H1 (cell line): ENCODE results near the gene LRRFIP1. TPM values are rescaled to one million over a fixed set of nuclear protein-coding genes. Genes with fewer than 3 reads are reported as not detected.

ENCODE experiments used
- CTCF ChIA-PET: fragments of 300-600 bp; sonication (Branson Sonifier 250); formaldehyde crosslinking; loops from one replicate; lab custom pipeline; 2021; ENCODE audit not compliant: partially characterized antibody; lab: Charles Lee
- POLR2A ChIA-PET: fragments of 300-600 bp; sonication (Branson Sonifier 250); formaldehyde crosslinking; loops from one replicate; lab custom pipeline; 2021; ENCODE audit warnings: inconsistent platforms; ENCODE audit not compliant: partially characterized antibody; lab: Charles Lee
- DNase-seq, 2 experiments: peaks; one replicate each; pipeline versions ENCODE4 v3.0.0 to v3.0.0-alpha.2; 2010 to 2022; ENCODE audit warnings: low spot score in 2 of 2, low read depth in 1 of 2, mixed read lengths in 1 of 2
- FAIRE-seq: peaks from 2 replicates; lab custom pipeline; 2011; peaks lifted over from hg19 to GRCh38; lab: Jason Lieb, UNC
- H2AFZ ChIP-seq: 2 replicates; pipeline ENCODE4 v1.8.1; 2012; ENCODE audit warnings: low read length, inconsistent platforms
- H2AK5ac ChIP-seq: 2 replicates; pipeline ENCODE4 v1.6.1; 2013; ENCODE audit warnings: low read depth, low read length
- H2BK120ac ChIP-seq: replicated peaks from 2 replicates; pipeline ENCODE3; 2013; ENCODE audit warnings: low read depth, low read length, inconsistent platforms
- H2BK12ac ChIP-seq: 2 replicates; pipeline ENCODE4 v1.6.1; 2013; ENCODE audit warnings: low read depth, low read length
- H2BK15ac ChIP-seq: 2 replicates; pipeline ENCODE4 v1.6.1; 2013; ENCODE audit warnings: low read length
- H2BK20ac ChIP-seq: 2 replicates; pipeline ENCODE4 v1.6.1; 2013; ENCODE audit warnings: low read length
- H2BK5ac ChIP-seq: 2 replicates; pipeline ENCODE4 v1.6.1; 2013; ENCODE audit warnings: low read depth, low read length
- H3K14ac ChIP-seq: 2 replicates; pipeline ENCODE4 v1.6.1; 2013; ENCODE audit warnings: inconsistent platforms; ENCODE audit not compliant: insufficient read length
- H3K18ac ChIP-seq: 2 replicates; pipeline ENCODE4 v1.6.1; 2013; ENCODE audit warnings: low read length; ENCODE audit errors: extremely low read depth
- H3K23ac ChIP-seq: 2 replicates; pipeline ENCODE4 v1.6.1; 2013; ENCODE audit warnings: inconsistent platforms; ENCODE audit not compliant: insufficient read length
- H3K23me2 ChIP-seq: 2 replicates; pipeline ENCODE4 v1.6.1; 2013; ENCODE audit warnings: low read depth, low read length
- H3K27ac ChIP-seq: 2 replicates; pipeline ENCODE4 v1.6.1; 2011; ENCODE audit warnings: low read depth, low read length, inconsistent platforms
- H3K27me3 ChIP-seq, 4 experiments: replicated peaks in 1 of 4; 1 replicate in 1 of 4; 2 replicates in 3 of 4; pipeline versions ENCODE4 v1.6.1 to v1.8.1; 2011 to 2013; ENCODE audit warnings: low read length in 3 of 4, mild to moderate bottlenecking in 3 of 4, inconsistent platforms in 2 of 4, mixed read lengths in 2 of 4, moderate library complexity in 1 of 4; ENCODE audit not compliant: control insufficient read depth in 3 of 4, insufficient read depth in 3 of 4; ENCODE audit errors: extremely low read depth in 1 of 4
- H3K36me3 ChIP-seq, 4 experiments: 2 replicates each; pipeline versions ENCODE4 v1.6.1 to v1.8.1; 2011 to 2013; ENCODE audit warnings: mild to moderate bottlenecking in 4 of 4, low read length in 3 of 4, moderate library complexity in 2 of 4, control low read depth in 1 of 4, inconsistent platforms in 1 of 4; ENCODE audit not compliant: insufficient read depth in 4 of 4, control insufficient read depth in 2 of 4
- H3K4ac ChIP-seq: replicated peaks from 2 replicates; pipeline ENCODE3; 2013; ENCODE audit warnings: low read length, low read depth, mixed read lengths, inconsistent platforms; ENCODE audit not compliant: insufficient read length
- H3K4me1 ChIP-seq, 4 experiments: replicated peaks in 1 of 4; 1 replicate in 1 of 4; 2 replicates in 3 of 4; pipeline versions ENCODE4 v1.6.1 to v1.8.1; 2011 to 2013; ENCODE audit warnings: low read length in 3 of 4, inconsistent platforms in 2 of 4, mixed read lengths in 1 of 4; ENCODE audit not compliant: insufficient read depth in 4 of 4, control insufficient read depth in 3 of 4
- H3K4me2 ChIP-seq, 2 experiments: 2 replicates each; pipeline versions ENCODE4 v1.6.1 to v1.8.1; 2011 to 2013; ENCODE audit warnings: low read depth in 2 of 2, low read length in 2 of 2, control low read depth in 1 of 2, inconsistent platforms in 1 of 2, mild to moderate bottlenecking in 1 of 2; ENCODE audit not compliant: insufficient read depth in 1 of 2
- H3K4me3 ChIP-seq, 4 experiments: fragments of 200-600, 300-600 bp in 1 of 4; sonication (generic), shearing (Covaris generic), sonication (Bioruptor Twin) in 1 of 4; 2 replicates each; pipeline versions ENCODE4 v1.5.1 to v1.8.1; 2011 to 2016; ENCODE audit warnings: low read length in 4 of 4, low read depth in 3 of 4, control low read depth in 2 of 4, inconsistent platforms in 2 of 4, mild to moderate bottlenecking in 2 of 4, mixed read lengths in 1 of 4, moderate library complexity in 1 of 4; ENCODE audit not compliant: insufficient read depth in 2 of 4; ENCODE audit errors: extremely low read depth in 1 of 4
- H3K56ac ChIP-seq: replicated peaks from 2 replicates; pipeline ENCODE3; 2013; ENCODE audit warnings: low read depth, mild to moderate bottlenecking, mixed read lengths, low read length, inconsistent platforms; ENCODE audit not compliant: insufficient read length
- H3K79me1 ChIP-seq: 2 replicates; pipeline ENCODE4 v1.6.1; 2013; ENCODE audit warnings: low read depth, low read length, control low read depth
- H3K79me2 ChIP-seq, 2 experiments: 2 replicates each; pipeline versions ENCODE4 v1.6.1 to v1.8.1; 2012 to 2013; ENCODE audit warnings: low read length in 2 of 2, mild to moderate bottlenecking in 2 of 2, inconsistent platforms in 1 of 2; ENCODE audit not compliant: insufficient read depth in 2 of 2, control insufficient read depth in 1 of 2
- H3K9ac ChIP-seq, 4 experiments: replicated peaks in 1 of 4; 1 replicate in 1 of 4; 2 replicates in 3 of 4; pipeline versions ENCODE4 v1.6.1 to v1.8.1; 2011 to 2013; ENCODE audit warnings: low read depth in 3 of 4, low read length in 3 of 4, control low read depth in 2 of 4, mild to moderate bottlenecking in 2 of 4, moderate library complexity in 2 of 4, inconsistent platforms in 1 of 4; ENCODE audit errors: extremely low read depth in 1 of 4
- H3K9me3 ChIP-seq, 2 experiments: 2 replicates each; pipeline versions ENCODE4 v1.6.1 to v1.8.1; 2012 to 2013; ENCODE audit warnings: mild to moderate bottlenecking in 2 of 2, moderate library complexity in 2 of 2, control low read depth in 1 of 2, inconsistent platforms in 1 of 2, low read depth in 1 of 2, low read length in 1 of 2, mixed read lengths in 1 of 2; ENCODE audit not compliant: insufficient read depth in 2 of 2
- H4K20me1 ChIP-seq, 2 experiments: replicated peaks in 1 of 2; 2 replicates each; pipeline versions ENCODE3 to v1.8.1; 2011 to 2013; ENCODE audit warnings: inconsistent platforms in 2 of 2, low read length in 2 of 2, mild to moderate bottlenecking in 1 of 2; ENCODE audit not compliant: insufficient read depth in 2 of 2, control insufficient read depth in 1 of 2
- H4K5ac ChIP-seq: 2 replicates; pipeline ENCODE4 v1.6.1; 2013; ENCODE audit warnings: low read length, low read depth, mixed read lengths, inconsistent platforms; ENCODE audit not compliant: insufficient read length
- H4K8ac ChIP-seq: 2 replicates; pipeline ENCODE4 v1.8.0; 2013; ENCODE audit warnings: mild to moderate bottlenecking, moderate library complexity, low read length, inconsistent platforms; ENCODE audit not compliant: insufficient read depth; ENCODE audit errors: extremely low read depth
- H4K91ac ChIP-seq: replicated peaks from 2 replicates; pipeline ENCODE3; 2013; ENCODE audit warnings: low read length, mixed read lengths, inconsistent platforms; ENCODE audit not compliant: insufficient read length
- CREB1 ChIP-seq: IDR thresholded peaks from 2 replicates; pipeline ENCODE4 v1.6.1; 2012; ENCODE audit warnings: inconsistent platforms
- CTBP2 ChIP-seq: IDR thresholded peaks from 2 replicates; pipeline ENCODE4 v1.7.0; 2011; ENCODE audit warnings: borderline replicate concordance, mild to moderate bottlenecking, moderate library complexity, mixed read lengths, low read length; ENCODE audit not compliant: insufficient read depth, insufficient read length
- FOSL1 ChIP-seq: IDR thresholded peaks from 2 replicates; pipeline ENCODE4 v1.6.1; 2011; ENCODE audit warnings: mild to moderate bottlenecking, low read depth, low read length, moderate library complexity; ENCODE audit not compliant: insufficient read depth
- MAFK ChIP-seq: IDR thresholded peaks from 2 replicates; pipeline ENCODE4 v1.6.1; 2012; ENCODE audit warnings: low read depth, mild to moderate bottlenecking, improper control_type of control experiment, low read length
- POLR2AphosphoS5 ChIP-seq: IDR thresholded peaks from 2 replicates; pipeline ENCODE4 v1.6.1; 2011; ENCODE audit warnings: low read depth, low read length
- RXRA ChIP-seq: IDR thresholded peaks from 2 replicates; pipeline ENCODE4 v1.6.1; 2011; ENCODE audit warnings: low read depth, mild to moderate bottlenecking, low read length, moderate library complexity; ENCODE audit not compliant: insufficient read depth
- SAP30 ChIP-seq: fragments of 300-600 bp; sonication (generic); IDR thresholded peaks from 2 replicates; pipeline ENCODE4 v1.7.1; 2012; ENCODE audit warnings: low read length, moderate library complexity, mild to moderate bottlenecking, inconsistent platforms; ENCODE audit not compliant: insufficient read depth, insufficient replicate concordance
- SIN3A ChIP-seq, 2 experiments: IDR thresholded peaks in 1 of 2; conservative IDR thresholded peaks in 1 of 2; 2 replicates each; pipeline ENCODE4 v1.6.1; 2011 to 2012; ENCODE audit warnings: low read length in 2 of 2, improper control_type of control experiment in 1 of 2, low read depth in 1 of 2, mild to moderate bottlenecking in 1 of 2
- SIRT6 ChIP-seq: IDR thresholded peaks from one replicate; pipeline ENCODE4 v1.7.1; 2012; ENCODE audit warnings: low read length, inconsistent platforms
- ZNF274 ChIP-seq: IDR thresholded peaks from 2 replicates; pipeline ENCODE4 v1.7.0; 2012; ENCODE audit warnings: low read length, borderline replicate concordance; ENCODE audit errors: extremely low read depth
- WGBS, 2 experiments: shearing (Covaris generic) in 1 of 2; methylation state at CpG; one replicate each; pipeline versions ENCODE4 v1.1.6 to v1.1.7; 2013 to 2015; ENCODE audit warnings: low lambda C conversion rate in 2 of 2, mixed read lengths in 2 of 2, inconsistent platforms in 1 of 2, low coverage in 1 of 2, missing lambda C conversion rate in 1 of 2; ENCODE audit not compliant: insufficient replicate concordance in 2 of 2, insufficient coverage in 1 of 2, insufficient read length in 1 of 2; ENCODE audit errors: extremely low coverage in 1 of 2, missing lambda C conversion rate in 1 of 2; 5-methylcytosine and 5-hydroxymethylcytosine counted together
- polyA plus RNA-seq, 7 experiments: library from polyadenylated mRNA; depleted of rRNA in 3 of 7; stranded (reverse) in 5 of 7; unstranded in 2 of 7; fragments of >200 nt in 5 of 7; fragments of 200-250 nt in 2 of 7; gene quantifications; 1 replicate in 5 of 7; 2 replicates in 1 of 7; 4 replicates in 1 of 7; pipeline versions ENCODE4 v1.2.1 to v1.2.3, GENCODE V29; 2011 to 2013; ENCODE audit warnings: missing spikeins in 2 of 7, mixed read lengths in 2 of 7
- total RNA-seq: library from RNA; stranded (reverse); fragmentation: NEBNext Ultra II Directional; extraction: Animal tissue kit (Norgen Biotek cat#: 25700); gene quantifications from 2 replicates; pipeline ENCODE4 v1.2.1, GENCODE V29; 2021
- TF ChIP-seq, protein P1 (sequence below): IDR thresholded peaks from 2 replicates; pipeline ENCODE4 v1.6.1; 2011; ENCODE audit warnings: low read depth, mild to moderate bottlenecking, low read length; ENCODE audit not compliant: insufficient read depth
- TF ChIP-seq, protein P2 (sequence below): IDR thresholded peaks from 2 replicates; pipeline ENCODE4 v1.6.1; 2011; ENCODE audit warnings: low read length, improper control_type of control experiment

LRRFIP1 gene
- total and polyA plus RNA-seq, 2 of the 8 experiments (the other 6 are each of a cell fraction or from before 2014, with no cell fraction given), result 12.1 to 75.8 TPM

DNA sequence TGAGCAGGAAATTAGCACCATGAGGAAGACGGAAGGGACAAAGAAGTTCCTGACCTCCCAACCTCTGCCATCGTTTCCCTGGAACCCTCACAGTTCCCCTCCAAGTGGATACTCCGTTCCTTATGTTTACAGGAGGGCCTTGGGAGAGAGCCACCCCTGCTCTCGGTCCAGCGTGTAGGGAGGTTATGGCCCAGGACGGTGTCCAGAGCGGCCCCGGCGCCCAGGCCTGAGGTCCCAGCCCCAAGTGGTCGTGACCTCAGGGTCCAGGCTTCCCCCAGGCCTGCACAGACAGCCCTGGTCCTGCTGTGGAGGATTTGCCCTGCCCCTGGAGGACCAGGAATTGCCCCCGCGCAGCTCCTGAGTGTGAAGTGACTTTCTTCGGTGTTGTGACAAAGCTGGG, 109.4 kb downstream of the LRRFIP1 start:
- no peak overlapping the region for H4K91ac ChIP-seq
- POLR2A ChIA-PET, result no interaction called here
- H2BK5ac ChIP-seq, result no peak overlapping the region
- H3K14ac ChIP-seq, result no peak overlapping the region
- H3K79me2 ChIP-seq, result peaks cover 0 to 36% of the 10 kb centered on the region in 2 experiments; a peak in 2 of 4 replicates
- H3K27ac ChIP-seq, result no peak overlapping the region
- WGBS, 2 experiments, result 98% methylated on average over 13 of the region's 13 CpGs; no CpG with 5 or more reads in 1 of the 2 experiments
- FAIRE-seq (no peak), DNase-seq (no peak)
- no peak for TF ChIP-seq FOSL1
- no peak for TF ChIP-seq SIN3A (conservative IDR thresholded peaks at IDR 0.05 in 1 of 2, IDR thresholded peaks at IDR 0.05 in 1 of 2; ENCODE audit: low read depth in 1 of 2, low read length in 2 of 2)
- TF ChIP-seq SIRT6, result no peak
- TF ChIP-seq SAP30, result no peak
- TF ChIP-seq POLR2AphosphoS5, result no peak
- TF ChIP-seq, protein P1, sequence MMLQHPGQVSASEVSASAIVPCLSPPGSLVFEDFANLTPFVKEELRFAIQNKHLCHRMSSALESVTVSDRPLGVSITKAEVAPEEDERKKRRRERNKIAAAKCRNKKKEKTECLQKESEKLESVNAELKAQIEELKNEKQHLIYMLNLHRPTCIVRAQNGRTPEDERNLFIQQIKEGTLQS, result no peak
- TF ChIP-seq RXRA, result no peak
- TF ChIP-seq CREB1, result no peak
- no peak for TF ChIP-seq CTBP2
- TF ChIP-seq MAFK, result no peak
- TF ChIP-seq ZNF274, result no peak
- TF ChIP-seq, protein P2, sequence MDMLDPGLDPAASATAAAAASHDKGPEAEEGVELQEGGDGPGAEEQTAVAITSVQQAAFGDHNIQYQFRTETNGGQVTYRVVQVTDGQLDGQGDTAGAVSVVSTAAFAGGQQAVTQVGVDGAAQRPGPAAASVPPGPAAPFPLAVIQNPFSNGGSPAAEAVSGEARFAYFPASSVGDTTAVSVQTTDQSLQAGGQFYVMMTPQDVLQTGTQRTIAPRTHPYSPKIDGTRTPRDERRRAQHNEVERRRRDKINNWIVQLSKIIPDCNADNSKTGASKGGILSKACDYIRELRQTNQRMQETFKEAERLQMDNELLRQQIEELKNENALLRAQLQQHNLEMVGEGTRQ, result no peak
- peaks cover 15% of the 10 kb centered on the region for H3K79me1 ChIP-seq
- no peak overlapping the region for H3K9ac ChIP-seq
- H3K4me2 ChIP-seq, result no peak overlapping the region
- H2BK12ac ChIP-seq, result no peak overlapping the region
- H4K8ac ChIP-seq, result no peak overlapping the region
- H3K27me3 ChIP-seq, result no peaks in the 10 kb centered on the region
- no peaks in the 10 kb centered on the region for H3K23me2 ChIP-seq
- H3K4me1 ChIP-seq, result peaks cover 14 to 25% (median 18%) of the 10 kb centered on the region in 4 experiments
- no peak overlapping the region for H2AFZ ChIP-seq
- no peak overlapping the region for H2BK120ac ChIP-seq
- H3K18ac ChIP-seq, result no peak overlapping the region
- H3K56ac ChIP-seq, result no peak overlapping the region
- H2AK5ac ChIP-seq, result no peak overlapping the region
- H3K23ac ChIP-seq, result no peak overlapping the region
- no peaks in the 10 kb centered on the region; a peak in 2 of 8 replicates for H3K36me3 ChIP-seq
- H3K4me3 ChIP-seq, result no peak overlapping the region
- H4K5ac ChIP-seq, result no peak overlapping the region
- no peak overlapping the region for H2BK20ac ChIP-seq
- peaks cover 9 to 11% of the 10 kb centered on the region in 2 experiments for H4K20me1 ChIP-seq
- no peak overlapping the region for H2BK15ac ChIP-seq
- H3K9me3 ChIP-seq, result no peaks in the 10 kb centered on the region
- H3K4ac ChIP-seq, result no peak overlapping the region
- CTCF ChIA-PET, result interaction anchor here (0.9 to 10.1 kb wide), 4 partner anchors 8 to 64 kb away, joined by 3 to 73 read pairs (median 4); no protein-coding TSS in a partner anchor
